Measurements from ENCODE around the gene SH3RF2. TPM values are rescaled to one million over a fixed set of nuclear protein-coding genes. Genes with fewer than 3 reads are reported as not detected.
"Not testable (repeated sequence)": the region's sequence is repeated elsewhere in the genome, so short reads cannot be mapped to it uniquely, and the experiment has no call there.

The SH3RF2 gene
- total RNA-seq, 2 donors from 2014 or later, result 56.2 to 179 TPM

DNA sequence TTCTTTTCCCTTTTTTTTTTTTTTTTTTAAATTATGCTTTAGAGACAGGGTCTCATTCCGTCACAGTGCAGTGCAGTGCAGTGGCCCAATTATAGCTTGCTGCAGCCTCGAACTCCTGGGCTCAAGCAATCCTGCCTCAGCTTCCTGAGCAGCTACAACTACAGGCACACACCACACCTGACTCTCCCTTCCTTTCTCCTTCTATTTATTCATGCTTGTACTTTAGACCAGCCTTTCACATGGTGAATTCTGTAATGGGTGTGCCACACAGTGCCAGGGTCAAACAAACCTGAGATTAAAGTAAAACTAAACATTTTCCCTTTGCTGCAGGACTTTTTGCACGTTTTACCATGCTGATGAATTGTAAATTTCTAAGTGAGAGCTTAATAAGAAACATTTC lies 8.0 kb downstream of the SH3RF2 start:
- ATAC-seq, result no peak
- intact Hi-C loops (cut with DNase I), result no loop called here
- no peak for DNase-seq

DNA sequence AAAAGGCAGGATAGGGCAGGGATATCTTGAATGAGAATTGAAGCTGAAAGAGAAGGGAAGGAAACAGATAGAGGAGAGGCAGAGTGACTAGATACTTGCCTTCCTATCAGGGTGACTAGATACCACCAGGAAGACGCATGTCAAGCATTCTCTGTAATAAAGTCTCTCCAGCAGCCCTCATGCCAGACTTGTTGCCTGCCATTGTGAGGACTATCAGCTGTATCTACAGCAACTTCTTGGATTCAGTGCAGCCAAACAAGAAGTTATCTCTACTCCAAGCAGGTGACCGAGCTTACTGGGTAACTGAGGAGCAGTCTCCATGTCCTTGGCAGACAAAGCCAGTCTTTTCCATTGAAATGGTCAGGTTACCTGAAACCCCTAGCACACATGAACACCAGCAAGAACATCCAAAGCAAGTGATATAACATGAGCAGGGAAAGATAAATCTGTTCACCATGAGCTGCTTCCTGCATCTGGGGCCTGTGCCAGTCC lies 9.3 kb downstream of the SH3RF2 start:
- DNase-seq, result no peak
- ATAC-seq, result no peak
- intact Hi-C loops (cut with DNase I), result no loop called here

DNA sequence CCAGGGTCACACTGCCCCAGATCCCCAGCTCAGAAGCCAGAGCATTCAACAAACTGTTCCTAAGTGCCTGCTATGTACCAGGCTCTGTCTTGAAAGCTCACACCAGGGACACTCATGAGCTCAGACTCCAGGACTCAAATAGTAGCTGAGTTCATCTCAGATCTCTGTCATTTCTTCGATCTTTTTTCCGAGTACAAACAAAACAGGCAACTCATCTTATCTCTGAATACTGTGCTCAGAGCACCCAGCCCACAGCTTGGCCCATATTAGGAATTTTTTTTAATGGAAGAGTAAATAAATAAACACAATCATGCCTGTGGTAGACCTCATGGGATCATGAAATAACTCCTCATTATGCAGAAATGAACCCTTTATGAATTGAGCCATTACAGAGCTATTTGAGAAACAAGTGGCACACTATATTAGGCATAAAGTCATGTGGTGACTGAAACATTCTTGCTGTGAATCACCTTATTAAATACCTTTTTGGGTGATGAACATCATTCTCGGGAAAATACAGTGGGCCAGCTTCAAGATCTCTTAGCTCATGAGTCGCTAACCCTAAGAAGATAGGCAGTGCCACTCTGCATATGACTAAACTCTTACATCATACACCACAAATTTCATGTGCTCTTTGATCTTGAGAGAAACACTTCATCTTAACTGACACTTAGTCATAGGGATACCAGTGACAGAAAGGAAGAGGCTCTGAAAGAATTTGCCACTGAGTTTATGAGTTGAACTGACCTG lies 9.9 kb downstream of the SH3RF2 start:
- DNase-seq, result no peak
- peak; percentile 86 to 89 for ATAC-seq
- intact Hi-C loops (cut with DNase I), result no loop called here

DNA sequence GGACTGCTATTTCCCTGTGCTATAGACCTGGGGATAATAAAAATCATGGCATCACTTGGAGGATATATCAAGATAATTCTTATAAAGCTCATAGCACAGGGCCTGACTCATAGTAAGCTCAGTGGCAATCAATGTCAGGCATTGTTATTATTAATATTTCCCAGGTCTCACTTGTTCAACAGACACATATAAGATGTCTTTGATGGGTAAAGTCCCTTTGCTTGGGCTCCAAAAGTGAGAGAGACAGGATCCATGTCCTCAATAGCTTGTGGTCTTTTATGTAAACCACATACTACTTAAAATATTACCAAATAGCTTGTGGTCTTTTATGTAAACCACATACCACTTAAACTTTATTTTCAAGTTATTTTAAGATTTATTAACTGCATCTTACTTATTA lies 11.2 kb downstream of the SH3RF2 start:
- ATAC-seq (no peak), DNase-seq (no peak)
- intact Hi-C loops (cut with DNase I), result no loop called here

DNA sequence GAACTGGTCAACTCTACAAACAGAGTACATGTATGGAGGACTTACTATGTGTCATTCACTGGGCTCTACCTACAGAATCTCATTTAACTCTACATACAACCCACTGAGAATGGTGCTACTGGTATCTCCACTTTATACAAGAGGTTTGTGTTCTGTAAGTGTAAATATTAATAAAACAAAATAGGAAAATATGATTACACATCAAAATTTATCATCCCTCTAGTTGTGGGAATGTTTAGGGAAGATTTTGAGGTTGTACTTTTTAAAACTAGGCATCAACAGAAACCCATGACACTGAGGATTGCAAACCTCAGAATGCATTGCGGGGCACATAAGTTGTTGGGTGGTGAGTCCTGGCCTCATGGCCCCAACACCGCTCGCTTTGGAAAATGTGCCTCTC lies 11.7 kb downstream of the SH3RF2 start:
- no peak for ATAC-seq
- intact Hi-C loops (cut with DNase I), result no loop called here
- no peak for DNase-seq

DNA sequence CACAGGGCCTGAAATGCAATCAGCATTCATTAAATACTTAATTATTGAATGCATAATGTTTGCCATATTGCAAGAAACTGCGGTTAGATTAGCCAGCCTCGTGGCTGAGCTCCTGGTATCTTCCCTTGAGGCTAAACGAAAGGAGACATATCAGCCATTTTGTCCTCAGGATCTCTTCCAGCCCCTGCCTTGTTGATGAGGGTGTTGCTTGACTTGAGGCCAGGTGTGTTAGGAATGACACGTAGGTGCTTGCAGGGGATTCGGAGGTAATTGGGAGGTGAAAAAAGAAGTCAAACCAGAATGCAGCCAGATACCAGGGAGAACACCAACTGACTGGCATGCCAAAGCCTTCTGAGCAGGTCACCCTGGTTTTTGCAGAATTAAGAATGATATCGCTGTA lies 12.5 kb downstream of the SH3RF2 start:
- no peak for ATAC-seq
- intact Hi-C loops (cut with DNase I), result no loop called here

DNA sequence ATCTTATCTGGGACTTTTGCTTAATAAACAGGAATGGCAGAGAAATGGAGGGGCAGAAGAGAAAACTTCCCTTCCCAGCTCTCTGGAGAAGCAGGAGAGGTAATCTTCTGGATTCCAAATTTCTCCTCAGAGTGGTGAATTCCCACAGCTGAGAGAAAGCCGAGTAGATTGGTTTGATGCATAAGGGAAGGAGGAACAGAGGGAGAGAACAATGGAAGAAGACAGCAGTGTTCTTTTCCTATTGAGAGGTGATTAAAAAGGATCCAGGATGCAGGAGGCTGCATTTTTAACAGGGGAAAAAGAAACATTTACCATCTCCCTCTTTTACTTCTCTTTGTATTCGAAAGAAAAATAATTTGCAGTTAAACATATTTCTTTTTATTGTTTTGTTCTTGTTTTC lies 13.1 kb downstream of the SH3RF2 start:
- intact Hi-C loops (cut with DNase I), result no loop called here
- no peak for DNase-seq
- ATAC-seq, result no peak

More for the DNA sequence above, 12.5 kb downstream of the SH3RF2 start:
- no peak for DNase-seq

DNA sequence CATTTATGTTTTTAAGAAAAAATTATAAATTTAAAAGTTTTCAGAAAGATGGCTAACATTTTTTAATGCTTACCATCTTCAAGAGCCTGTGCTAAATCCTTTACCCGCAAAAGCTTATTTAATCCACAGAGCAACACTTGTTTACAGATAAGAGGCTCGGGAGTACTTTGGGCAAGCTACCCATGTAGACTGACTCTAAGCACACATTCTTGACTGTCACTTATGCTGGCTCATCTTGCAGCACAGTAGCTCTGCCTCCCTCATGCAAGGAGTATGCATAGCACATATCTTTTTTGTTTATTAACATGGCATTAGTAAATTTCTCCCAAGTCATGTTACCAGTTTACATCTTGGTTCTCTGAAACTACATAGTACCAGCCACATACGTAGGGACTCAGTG lies 14.7 kb downstream of the SH3RF2 start:
- peak; percentile 71 to 73 for ATAC-seq
- intact Hi-C loops (cut with DNase I), result no loop called here
- DNase-seq, result no peak

DNA sequence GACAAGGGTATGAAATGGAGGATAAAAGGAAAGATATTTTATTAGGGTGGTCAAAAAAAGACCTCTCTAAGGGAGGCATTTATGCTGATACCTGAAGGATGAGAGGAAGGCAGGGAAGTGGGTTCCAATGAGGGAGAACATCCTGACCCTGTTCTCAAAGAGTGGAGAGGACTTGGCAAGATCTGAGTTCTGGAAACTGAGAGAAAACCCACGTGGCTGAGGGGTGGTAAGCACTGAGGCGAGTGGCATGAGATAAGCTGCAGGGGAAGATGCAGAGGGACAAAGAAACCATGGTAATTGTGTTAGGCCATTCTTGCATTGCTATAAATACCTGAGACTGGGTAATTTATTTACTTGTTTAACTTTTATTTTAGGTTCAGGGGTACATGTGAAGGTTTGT lies 16.8 kb downstream of the SH3RF2 start:
- intact Hi-C loops (cut with DNase I), result no loop called here
- DNase-seq (no peak), ATAC-seq (peak in 1 of 2 donors; percentile 54)

DNA sequence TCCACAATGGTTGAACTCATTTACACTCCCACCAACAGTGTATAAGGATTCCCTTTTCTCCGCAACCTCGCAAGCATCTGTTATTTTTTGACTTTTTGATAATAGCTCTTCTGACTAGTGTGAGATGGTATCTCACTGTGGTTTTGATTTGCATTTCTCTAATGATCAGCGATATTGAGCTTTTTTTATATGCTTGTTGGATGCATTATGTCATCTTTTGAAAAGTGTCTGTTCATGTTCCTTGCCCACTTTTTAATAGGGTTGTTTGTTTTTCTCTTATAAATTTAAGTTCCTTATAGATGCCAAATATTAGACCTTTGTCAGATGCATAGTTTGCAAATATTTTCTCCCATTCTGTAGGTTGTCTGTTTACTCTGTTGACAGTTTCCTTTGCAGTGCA lies 17.8 kb downstream of the SH3RF2 start:
- ATAC-seq; intact Hi-C loops (cut with DNase I); DNase-seq: not testable (repeated sequence)

DNA sequence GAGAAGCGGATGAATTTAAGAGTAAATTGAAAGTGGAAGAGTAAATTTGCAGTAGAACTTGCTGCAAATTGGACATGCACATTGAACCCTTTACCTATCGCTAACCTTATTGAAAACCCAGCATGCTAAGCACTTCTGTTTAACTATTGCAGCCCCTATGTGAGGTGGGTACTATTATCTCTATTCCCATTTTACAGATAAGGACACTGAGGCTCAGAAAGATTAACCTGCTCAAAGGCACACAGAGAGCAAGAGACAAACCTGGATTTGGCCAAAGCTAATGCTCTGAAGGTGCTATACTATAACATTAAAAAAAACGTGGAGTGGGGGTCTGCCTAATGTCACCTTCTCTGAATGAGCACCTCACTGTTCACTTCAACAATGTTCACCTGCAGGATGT lies 21.0 kb downstream of the SH3RF2 start:
- ATAC-seq (no peak), DNase-seq (no peak)
- intact Hi-C loops (cut with DNase I), result no loop called here

DNA sequence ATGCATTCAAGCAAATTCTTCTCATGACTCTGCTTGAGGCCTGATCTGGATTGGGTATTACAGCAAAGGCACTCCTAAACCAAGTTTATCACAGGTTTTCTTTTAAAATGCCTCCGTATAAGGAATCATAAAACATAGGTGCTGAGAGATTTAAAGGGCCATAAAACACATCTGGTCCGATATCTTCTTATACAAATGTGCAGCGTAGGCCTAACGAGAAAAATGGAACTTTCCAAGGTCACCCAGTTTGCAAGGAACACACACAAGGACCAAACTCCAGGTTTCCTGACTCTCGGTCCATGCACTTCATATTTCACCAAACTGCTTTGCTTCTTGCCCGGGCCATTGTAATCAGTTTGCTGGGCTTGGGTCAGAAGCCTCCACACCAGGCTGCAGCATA lies 22.1 kb downstream of the SH3RF2 start:
- intact Hi-C loops (cut with DNase I), result no loop called here
- ATAC-seq (no peak), DNase-seq (no peak)

DNA sequence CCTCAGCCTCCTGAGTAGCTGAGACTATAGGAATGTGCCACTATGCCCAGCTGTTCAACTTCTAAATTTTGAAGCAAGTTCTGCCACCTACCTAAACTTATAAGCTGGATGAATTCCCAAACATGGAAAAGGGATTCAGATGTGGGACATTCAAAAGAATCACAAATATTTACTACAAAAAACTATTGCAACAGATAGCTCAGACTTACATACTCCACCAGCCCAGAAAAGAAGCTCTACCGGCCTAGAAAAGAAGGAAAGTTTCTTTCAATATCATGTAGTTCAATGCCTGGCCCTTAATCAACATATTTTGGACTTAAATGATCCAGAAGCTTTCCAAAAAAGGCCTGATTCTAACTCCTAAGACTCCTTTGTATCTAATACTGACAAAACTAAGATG lies 23.8 kb downstream of the SH3RF2 start:
- ATAC-seq, result no peak
- no peak for DNase-seq
- intact Hi-C loops (cut with DNase I), result no loop called here

DNA sequence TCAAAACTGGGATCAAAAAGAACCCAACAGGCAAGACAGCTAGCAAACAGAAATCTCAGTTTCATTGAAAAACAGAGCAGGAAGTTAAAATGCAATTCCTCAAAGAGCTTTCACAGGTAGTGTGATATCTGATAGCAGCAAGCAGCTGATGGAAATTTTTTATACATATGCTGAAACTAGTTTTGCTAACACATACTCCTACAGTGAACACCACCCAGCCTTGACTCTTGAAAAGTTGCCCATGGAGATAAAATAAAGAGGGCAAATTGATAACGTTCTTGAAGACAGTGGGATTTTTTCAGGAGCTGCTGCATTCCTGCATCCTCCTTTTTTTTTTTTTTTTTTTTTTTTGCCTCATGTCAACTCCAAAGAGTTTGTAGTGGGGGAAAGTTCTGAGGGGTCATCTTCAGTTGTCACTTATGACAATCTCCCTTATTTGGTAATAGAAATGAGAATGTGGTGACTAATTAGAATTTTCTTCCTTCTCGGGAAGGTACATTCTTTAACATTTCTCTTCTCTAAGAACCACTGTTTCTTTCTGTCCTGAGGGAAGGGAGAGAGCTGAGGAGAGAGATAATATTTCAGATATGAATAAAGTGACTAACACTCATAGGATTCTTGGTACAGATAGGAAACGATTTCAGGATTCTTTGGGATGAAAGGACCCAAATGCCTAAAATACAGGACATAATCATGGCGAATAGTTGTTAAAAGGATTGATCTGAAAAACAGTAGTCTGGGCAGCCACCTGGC lies 24.6 kb downstream of the SH3RF2 start:
- intact Hi-C loops (cut with DNase I), result no loop called here
- DNase-seq (no peak), ATAC-seq (peak in 1 of 2 donors; percentile 63)

DNA sequence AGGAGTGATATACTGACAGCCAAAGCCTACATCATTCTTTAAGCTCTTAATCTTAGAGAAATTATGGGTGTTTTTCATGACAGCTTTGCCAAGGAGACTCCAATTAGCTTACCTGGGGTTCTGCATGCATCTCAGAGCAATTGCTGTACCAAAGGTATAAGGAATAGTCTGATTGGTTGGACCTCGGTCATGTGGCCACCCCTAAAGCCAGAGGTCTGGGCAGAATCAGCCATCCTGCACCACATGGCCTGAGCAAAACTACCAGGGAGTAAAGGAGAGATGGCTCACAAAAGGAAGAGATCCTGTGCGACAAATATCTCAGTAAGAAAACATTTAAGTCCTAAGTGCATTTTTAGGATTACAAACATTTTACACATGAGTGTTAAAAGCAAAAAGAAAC lies 25.6 kb downstream of the SH3RF2 start:
- no peak for DNase-seq
- ATAC-seq, result no peak

DNA sequence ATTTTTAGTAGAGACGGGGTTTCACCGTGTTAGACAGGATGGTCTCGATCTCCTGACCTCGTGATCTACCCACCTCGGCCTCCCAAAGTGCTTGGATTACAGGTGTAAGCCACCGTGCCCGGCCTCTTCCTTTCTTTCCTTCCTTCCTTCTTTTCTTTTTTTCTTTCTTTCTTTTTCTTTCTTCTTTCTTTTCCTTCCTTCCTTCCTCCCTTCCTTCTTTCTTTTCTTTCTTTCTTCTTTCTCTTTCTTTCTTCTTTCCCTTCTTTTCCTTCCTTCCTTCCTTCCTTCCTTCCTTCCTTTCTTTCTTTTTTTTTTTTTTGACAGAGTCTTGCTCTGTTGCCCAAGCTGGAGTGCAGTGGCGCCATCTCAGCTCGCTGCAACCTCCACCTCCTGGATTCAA lies 27.6 kb downstream of the SH3RF2 start:
- ATAC-seq; DNase-seq; intact Hi-C loops (cut with DNase I): not testable (repeated sequence)

More for the DNA sequence above, 25.6 kb downstream of the SH3RF2 start:
- intact Hi-C loops (cut with DNase I), result no loop called here

DNA sequence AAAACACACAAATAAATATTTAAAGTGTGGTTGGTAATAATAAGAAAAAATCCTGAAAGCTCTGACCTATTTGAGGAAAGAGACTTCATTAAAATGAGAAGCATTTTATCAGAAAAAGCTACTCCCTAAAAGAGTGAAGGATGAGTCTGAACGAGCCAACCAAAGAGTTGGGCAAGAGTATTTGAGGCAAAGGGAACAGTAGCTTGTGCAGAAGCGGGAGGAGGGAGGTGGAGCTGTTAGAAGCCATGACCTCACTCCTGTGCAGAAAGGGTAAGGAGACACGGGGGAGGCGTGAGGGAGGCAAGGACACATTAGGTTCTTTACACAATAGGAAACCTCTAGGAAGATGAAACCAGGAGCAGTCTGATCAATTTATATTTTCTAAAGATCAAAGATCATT lies 29.4 kb downstream of the SH3RF2 start:
- ATAC-seq, result peak; percentile 89 to 94
- intact Hi-C loops (cut with DNase I), result no loop called here
- DNase-seq, result peak; percentile 25

DNA sequence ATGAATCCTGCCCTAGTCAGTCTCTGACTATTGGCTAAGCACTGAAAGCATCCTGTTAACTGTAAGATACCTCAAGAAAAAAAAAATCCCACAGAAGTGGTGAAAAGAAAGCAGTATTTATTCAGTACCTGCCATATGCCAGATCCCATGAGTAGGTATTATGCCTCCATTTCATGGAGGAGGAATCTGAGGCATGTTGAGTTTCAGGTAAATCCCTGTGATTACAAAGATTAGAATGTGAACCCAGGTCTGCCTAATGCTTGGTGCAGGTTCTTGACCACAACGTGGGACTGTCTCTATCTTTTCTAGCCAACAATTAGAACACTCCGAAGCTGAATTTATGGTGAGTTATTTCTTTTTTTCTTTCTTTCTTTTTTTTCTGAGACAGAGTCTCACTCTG lies 30.9 kb downstream of the SH3RF2 start:
- ATAC-seq (no peak), DNase-seq (no peak)
- intact Hi-C loops (cut with DNase I), result no loop called here

DNA sequence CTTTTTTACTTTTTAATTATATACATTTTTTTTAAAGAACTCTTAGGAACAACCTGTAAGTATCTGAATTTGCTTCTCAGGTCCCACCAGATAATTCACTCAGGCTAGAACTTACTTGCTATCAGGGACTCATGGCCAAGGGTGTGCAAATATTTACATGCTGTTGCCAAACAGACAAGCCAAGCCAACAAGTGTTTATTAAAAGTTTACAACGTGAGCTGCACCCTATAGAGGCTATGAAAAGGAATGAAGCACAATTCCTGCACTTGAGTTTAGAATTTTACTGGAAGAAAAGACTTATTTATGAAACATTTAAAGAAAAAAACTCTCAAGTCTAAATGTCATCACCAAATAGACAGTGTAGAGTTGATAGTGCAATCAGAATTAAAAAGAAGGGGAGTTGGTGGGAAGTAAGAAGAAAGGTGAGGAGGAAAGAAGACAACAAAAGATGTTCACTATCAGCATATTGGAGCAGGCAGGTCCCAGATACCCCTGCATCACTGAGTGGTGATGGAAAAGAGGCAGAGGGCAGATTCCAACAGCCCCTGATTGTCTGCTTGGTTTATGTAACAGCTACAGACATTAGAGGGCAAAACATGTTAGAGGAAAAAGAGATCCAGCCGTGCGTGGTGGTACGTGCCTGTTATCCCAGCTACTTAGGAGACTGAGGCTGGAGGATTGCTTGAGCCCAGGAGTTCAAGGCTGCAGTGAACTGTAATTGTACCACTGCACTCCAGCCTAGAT lies 32.8 kb downstream of the SH3RF2 start:
- no peak for DNase-seq
- ATAC-seq, result no peak
- intact Hi-C loops (cut with DNase I), result no loop called here

DNA sequence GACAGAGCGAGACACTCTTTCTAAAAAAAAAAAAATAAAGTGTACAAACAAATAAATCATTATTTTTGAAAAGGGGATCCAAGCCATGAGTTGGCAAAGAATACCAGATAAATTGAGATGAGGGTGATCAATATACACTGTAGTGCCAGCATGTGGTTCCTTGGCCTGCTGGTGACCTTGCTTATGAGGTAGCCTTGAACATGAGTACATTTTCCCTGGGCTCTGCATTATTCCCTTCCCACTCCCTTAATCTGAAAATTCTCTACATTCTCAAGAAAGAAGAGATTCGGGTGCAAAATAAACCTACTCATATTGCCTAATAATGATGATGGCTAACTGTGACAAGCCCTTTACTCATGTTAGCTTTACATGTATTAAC lies 33.3 kb downstream of the SH3RF2 start:
- intact Hi-C loops (cut with DNase I), result no loop called here
- DNase-seq (no peak), ATAC-seq (no peak)
